Fibroblast of gingiva (primary cell): Measurements from ENCODE around the gene AGAP9.
A peak's percentile ranks its signal among the peaks of the same experiment; 100 is the strongest.
"Not testable (repeated sequence)": the region's sequence is repeated elsewhere in the genome, so short reads cannot be mapped to it uniquely, and the experiment has no call there.

ENCODE experiments used
- DNase-seq: peaks from one replicate; pipeline ENCODE4 v3.0.0-alpha.2; 2011; ENCODE audit warnings: low read depth

The AGAP9 gene

GRCh38 chr10:47523475-47523874, at the start of gene AGAP9:
Gene AGAP9 (minus strand): TSS chr10:47523638. CDS start chr10:47523526, 112 bp downstream.
- DNase-seq: not testable (repeated sequence)

DNA sequence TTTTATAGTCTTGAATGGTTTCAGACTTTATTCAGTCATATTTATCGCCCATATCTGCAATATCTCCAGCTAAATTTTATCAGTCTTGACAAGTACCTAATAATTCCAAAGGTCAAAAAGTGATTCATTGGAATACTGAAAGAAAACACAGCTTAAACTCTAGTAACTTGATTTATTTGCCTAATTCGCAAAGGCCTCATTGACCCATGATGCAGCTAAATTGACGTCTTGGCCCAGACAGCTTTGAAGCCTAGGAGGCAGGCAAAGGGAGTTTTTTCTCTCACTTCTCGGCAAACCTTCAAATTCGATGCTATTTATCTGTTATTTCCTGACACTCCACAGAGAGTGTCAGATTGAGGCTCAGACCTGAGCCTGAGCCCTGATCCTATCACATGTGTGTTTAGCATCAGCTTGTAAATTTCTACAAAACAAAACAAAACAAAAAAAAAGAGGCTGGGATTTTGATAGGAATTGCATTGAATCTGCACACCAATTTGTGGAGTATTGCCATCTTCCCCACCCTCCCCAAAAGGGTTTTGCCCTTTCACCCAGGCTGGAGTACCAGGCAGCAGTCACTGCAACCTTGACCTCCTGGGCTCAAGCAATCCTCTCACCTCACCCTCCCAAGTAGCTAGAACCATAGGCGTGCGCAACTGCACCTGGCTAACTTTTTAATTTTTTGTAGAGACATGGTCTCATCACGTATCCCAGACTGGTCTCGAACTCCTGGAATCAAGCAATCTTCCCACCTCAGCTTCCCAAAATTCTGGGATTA, 47.9 kb upstream of the AGAP9 start:
- DNase-seq: not testable (repeated sequence)

DNA sequence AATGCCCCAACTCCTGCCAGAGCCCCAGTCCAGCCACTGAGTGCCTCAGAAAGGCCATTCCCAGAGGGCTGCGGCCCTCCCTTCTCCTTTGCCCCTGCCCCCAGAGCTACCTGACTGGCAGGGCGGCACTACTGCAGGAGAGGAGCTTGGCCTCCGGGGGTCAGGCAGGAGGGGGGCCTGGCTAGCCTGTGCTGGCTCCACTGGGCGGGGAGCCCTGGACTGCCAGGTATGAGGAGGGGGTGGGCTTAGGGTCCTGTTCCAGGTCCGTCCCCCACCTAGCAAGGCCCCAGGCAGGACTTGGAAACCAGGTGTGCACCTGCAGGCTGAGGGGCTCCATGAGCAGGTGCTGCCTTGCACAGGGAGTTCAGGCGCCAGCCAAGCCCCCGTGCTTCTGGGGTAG, 43.3 kb upstream of the AGAP9 start:
- not testable (repeated sequence) for DNase-seq

DNA sequence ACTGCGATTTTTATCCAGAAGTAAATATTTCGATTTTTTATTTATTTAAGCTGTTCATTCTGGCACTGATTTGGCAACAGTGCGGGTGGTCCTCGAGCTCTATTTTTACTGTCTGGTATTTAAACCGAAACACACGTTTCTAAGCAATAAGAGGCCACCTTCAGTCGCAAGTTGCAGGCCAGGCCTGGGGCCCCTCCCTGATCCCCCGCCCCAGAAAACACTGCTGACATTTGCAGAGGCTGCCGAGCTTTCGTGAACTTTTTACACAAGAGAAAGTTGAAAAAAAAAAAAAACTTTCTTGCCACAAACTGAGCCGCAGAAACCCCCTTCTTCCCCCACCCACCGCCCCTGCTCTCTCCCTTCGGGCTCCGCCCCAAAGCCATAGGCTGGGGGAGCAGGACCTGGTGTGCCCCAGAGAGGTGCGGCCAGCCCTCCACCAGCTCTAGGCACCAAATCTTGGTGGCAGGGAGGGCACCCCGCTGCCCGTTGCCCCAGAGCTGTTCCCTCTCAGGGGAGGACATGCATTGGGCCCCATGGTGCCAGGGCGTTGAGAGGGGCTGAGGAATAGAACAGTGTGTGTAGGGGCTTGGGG, 42.8 kb upstream of the AGAP9 start:
- not testable (repeated sequence) for DNase-seq

- not testable (repeated sequence) for DNase-seq
Observed at GRCh38 chr10:47565517-47565920, 42.1 kb upstream of the AGAP9 start.

- DNase-seq: not testable (repeated sequence)
Observed at GRCh38 chr10:47564953-47565352, 41.5 kb upstream of the AGAP9 start.

DNA sequence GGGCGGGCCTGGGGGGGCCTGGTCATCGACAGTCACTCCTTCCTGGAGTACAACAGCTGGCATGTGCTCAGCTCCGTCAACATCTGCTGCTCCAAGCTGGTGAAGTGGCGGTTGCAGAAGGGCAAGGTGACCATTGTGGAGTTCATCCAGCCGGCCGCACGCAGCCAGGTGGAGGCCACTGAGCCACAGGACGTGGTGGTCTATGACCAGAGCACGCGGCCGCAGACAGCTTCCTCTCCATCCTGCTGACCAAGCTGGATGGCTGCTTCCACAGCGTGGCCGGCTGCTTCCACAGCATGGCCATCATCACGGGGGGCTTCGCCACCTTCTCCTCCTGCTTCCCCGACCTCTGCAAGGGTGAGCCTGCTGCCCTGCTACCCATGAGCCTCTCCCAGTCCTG, 40.9 kb upstream of the AGAP9 start:
- not testable (repeated sequence) for DNase-seq

GRCh38 chr10:47560452-47560851, 37.0 kb upstream of the AGAP9 start:
- DNase-seq: peak; percentile 14

DNA sequence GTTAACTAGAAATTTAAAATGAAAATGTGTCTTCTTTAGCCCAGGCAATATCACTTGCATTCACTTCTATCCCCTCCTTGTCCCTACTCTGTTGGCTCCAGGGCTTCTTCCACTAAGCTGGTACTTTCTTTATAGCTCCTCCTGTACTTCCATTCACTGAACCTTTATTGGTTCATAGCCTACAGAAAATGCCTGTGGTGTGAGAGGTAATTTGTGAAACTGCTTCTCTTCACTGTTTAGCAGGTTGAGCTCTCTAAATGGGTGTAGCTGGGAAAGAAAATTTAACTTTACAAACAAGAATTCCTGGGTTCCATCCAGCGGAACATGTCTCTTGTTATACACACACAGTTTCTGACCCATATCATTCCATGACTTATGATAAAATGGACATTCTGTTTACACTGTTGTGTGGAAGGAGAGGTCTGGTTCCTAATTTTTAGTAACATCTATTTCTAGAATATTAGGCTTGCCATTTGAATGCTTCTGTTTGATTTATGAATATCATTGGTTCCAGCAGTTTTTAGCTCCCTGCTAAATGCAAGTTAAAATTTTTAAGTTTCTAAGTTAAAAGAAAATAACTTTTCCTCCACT, 36.4 kb upstream of the AGAP9 start:
- not testable (repeated sequence) for DNase-seq

DNA sequence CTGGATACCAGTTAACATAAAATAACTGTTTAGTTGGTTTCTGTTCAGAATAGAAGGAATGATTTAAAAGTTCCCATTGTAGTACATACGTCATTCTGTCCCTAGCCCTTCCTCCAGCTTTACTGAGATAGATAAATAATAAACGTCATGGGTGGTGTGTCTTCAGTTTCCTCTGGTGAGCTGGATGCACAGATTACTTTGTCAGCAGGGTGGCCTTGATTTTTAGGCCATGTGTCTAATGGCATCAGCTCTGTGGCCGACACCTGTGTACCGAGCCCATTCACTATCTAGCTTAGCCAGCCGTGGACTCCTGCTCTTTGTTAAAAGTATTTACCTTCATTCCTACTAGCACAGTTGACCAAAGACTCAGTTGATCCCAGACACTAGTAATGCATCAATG, 34.7 kb upstream of the AGAP9 start:
- peak; percentile 57 for DNase-seq

GRCh38 chr10:47557616-47558015, 34.2 kb upstream of the AGAP9 start:
- DNase-seq: not testable (repeated sequence)

DNA sequence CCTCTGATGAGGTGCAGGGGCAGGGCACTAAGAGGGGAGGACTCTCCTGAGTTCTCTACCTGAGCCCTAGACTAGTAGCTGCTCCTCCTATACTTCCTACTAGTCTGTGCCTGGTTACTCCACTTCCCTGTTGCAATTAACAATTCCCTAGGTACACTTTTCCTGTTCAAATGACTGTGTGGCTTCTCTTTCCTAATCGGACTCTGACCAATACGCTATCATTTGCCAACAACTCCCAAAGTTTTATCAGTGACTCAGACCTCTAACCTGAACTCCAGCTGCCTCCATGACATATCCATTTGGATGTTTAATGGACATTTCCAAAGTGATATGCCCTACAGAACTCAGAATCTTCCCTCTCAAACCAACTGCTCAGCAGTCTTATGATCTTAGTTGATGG, 31.9 kb upstream of the AGAP9 start:
- DNase-seq: not testable (repeated sequence)

DNA sequence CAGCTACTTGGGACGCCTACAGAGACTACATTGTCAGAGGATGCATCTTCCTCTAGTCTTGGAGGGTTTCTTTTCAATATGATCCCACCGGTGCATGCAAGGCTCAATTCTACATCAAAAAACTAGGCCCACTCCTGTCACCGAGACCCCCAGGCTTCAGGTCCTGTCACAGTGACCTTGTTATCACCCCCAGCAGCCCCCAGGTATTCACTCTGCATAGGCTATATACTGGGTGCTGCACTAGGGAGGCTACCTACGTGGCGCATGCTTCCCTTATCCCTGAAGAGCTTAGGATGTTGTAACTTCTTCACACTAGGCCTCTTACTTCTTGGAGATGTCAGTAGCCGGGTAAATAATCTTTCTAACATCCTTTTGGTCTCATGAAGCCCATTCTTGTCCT, 31.1 kb upstream of the AGAP9 start:
- not testable (repeated sequence) for DNase-seq

- not testable (repeated sequence) for DNase-seq
Observed at GRCh38 chr10:47553860-47554247, 30.4 kb upstream of the AGAP9 start.

GRCh38 chr10:47553214-47553859, 29.9 kb upstream of the AGAP9 start:
- peak; percentile 83 for DNase-seq

DNA sequence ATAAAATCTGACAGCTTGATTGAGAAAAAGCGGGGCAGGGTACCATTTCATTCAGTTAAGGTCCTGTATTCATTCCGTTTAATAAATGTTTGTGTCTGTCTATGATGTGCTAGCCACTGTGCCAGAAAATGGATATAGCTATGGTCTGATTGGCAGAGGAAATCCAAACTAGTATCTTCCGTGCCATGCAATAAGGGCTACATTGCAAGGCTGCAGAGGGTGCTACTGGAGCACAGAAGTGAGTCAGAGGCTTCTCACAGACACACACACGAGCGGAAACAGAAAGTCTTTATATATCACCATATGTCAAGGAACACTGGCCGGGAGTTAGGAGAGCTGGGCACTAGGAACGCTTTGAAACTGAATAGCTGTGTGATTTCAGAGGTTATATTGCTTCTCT, 29.3 kb upstream of the AGAP9 start:
- DNase-seq: peak; percentile 79

DNA sequence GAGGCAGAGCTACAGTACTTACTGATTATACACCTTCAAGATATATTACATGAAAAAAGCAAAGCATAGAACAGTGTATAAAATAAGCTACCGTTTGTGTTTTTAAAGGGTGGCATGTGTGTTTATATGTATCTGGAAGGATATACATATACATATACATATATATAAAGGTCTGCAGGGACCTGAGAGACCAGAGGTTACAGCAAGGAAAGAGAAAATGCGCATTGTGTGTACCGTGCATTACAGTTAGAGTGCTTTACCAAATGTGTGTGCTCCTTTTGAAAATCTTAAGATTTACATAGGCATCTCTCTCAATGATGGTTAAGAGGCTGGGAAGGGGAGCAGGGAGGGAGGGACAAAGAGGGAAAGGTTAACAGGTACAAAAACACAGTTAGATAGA, 23.8 kb upstream of the AGAP9 start:
- not testable (repeated sequence) for DNase-seq

DNA sequence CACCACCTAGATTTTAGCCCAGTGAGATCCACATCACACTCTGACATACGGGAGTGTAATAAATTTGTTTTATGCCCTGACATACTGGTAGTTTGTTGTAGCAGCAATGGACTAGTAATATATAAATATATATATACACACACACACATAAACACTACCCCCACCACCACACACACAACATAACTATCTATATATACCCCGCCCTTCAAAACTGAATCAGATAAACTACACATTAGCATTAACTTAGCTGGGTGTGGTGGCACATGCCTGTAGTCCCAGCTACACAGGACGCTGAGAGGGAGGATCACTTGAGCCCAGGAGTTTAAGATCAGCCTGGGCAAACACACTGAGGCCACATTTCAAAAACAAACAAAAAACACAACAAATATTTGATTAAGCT, 13.0 kb upstream of the AGAP9 start:
- DNase-seq: not testable (repeated sequence)

- not testable (repeated sequence) for DNase-seq
Observed at GRCh38 chr10:47502313-47502712, 21.1 kb downstream of the AGAP9 start.

DNA sequence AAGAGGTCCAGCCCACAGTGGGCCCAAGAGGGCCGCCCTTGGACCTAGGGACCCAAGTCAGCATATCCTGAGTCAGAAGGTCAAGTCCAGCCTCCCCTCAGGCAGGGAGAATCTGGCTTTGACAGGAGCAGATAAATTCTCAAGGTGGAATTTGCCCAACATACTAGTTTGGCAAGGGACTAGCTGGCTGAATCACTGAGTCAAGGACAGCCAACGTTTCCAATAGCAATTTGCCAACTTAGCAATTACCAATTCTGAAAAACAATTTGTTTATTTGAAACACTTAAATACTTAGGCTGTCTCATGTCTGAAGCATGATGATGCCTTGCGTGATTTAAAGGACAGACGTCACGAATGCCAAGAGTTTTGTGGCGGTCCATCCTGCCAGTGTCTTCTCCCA, 29.2 kb downstream of the AGAP9 start:
- not testable (repeated sequence) for DNase-seq

- DNase-seq: not testable (repeated sequence)
Observed at GRCh38 chr10:47491600-47491999, 31.8 kb downstream of the AGAP9 start, which contains the start of gene FAM25G. Gene FAM25G (minus strand): TSS chr10:47491700. CDS start chr10:47491674, 26 bp downstream.

- not testable (repeated sequence) for DNase-seq
Observed at GRCh38 chr10:47489630-47490029, 33.8 kb downstream of the AGAP9 start.
